DND-41 (cell line): ENCODE results near the gene BBC3.
A peak's percentile ranks its signal among the peaks of the same experiment; 100 is the strongest.

Experiments used
- ATAC-seq: fragments of 200-7000 bp; cut with Tn5 transposase; 3 replicates; pipeline ENCODE4 v1.9.1; 2021; ENCODE audit warnings: low read depth; ENCODE audit not compliant: insufficient read depth
- DNase-seq: peaks from one replicate; pipeline ENCODE4 v3.0.0-alpha.2; 2020
- H2AFZ ChIP-seq: 2 replicates; pipeline ENCODE4 v1.6.0; 2012; ENCODE audit warnings: low read depth, low read length
- H3K27ac ChIP-seq: 2 replicates; pipeline ENCODE4 v1.5.1; 2012; ENCODE audit warnings: low read length, inconsistent platforms
- H3K27me3 ChIP-seq: fragments of 200-600 bp; sonication (generic); 2 replicates; pipeline ENCODE4 v1.6.0; 2012; ENCODE audit warnings: low read length, mild to moderate bottlenecking, inconsistent platforms; ENCODE audit not compliant: insufficient read depth, poor library complexity
- H3K36me3 ChIP-seq: 2 replicates; pipeline ENCODE4 v1.5.1; 2012; ENCODE audit warnings: low read length, inconsistent platforms; ENCODE audit not compliant: insufficient read depth
- H3K4me1 ChIP-seq: 2 replicates; pipeline ENCODE4 v1.5.1; 2012; ENCODE audit warnings: mild to moderate bottlenecking, low read length; ENCODE audit not compliant: insufficient read depth
- H3K4me2 ChIP-seq: 2 replicates; pipeline ENCODE4 v1.6.0; 2012; ENCODE audit warnings: mild to moderate bottlenecking, moderate library complexity, low read length, inconsistent platforms; ENCODE audit not compliant: insufficient read depth
- H3K4me3 ChIP-seq, 2 experiments: fragments of 200-600 bp in 1 of 2; shearing (Covaris generic) in 1 of 2; 2 replicates each; pipeline ENCODE4 v1.5.1; 2012 to 2016; ENCODE audit warnings: inconsistent platforms in 2 of 2, low read length in 2 of 2, mild to moderate bottlenecking in 2 of 2, low read depth in 1 of 2, moderate library complexity in 1 of 2
- H3K79me2 ChIP-seq: 2 replicates; pipeline ENCODE4 v1.6.0; 2012; ENCODE audit warnings: low read length, inconsistent platforms; ENCODE audit not compliant: insufficient read depth
- H3K9ac ChIP-seq: 2 replicates; pipeline ENCODE4 v1.6.0; 2012; ENCODE audit warnings: low read depth, mild to moderate bottlenecking, inconsistent platforms, low read length, moderate library complexity
- H3K9me3 ChIP-seq: 2 replicates; pipeline ENCODE4 v1.5.1; 2012; ENCODE audit warnings: low read length, moderate library complexity, mild to moderate bottlenecking, inconsistent platforms; ENCODE audit not compliant: insufficient read depth, severe bottlenecking
- H4K20me1 ChIP-seq: 2 replicates; pipeline ENCODE4 v1.6.0; 2012; ENCODE audit warnings: low read length; ENCODE audit not compliant: insufficient read depth
- EZH2 ChIP-seq: IDR thresholded peaks from 3 replicates; pipeline ENCODE4 v1.6.1; 2012; ENCODE audit warnings: borderline replicate concordance, low read depth, mild to moderate bottlenecking, moderate library complexity, low read length, inconsistent platforms; ENCODE audit not compliant: severe bottlenecking
- TF ChIP-seq, protein P1 (sequence below): IDR thresholded peaks from 2 replicates; pipeline ENCODE4 v1.5.1; 2012; ENCODE audit warnings: borderline replicate concordance, low read length, moderate library complexity, mild to moderate bottlenecking; ENCODE audit not compliant: poor library complexity, severe bottlenecking; ENCODE audit errors: extremely low read depth

Gene BBC3

DNA sequence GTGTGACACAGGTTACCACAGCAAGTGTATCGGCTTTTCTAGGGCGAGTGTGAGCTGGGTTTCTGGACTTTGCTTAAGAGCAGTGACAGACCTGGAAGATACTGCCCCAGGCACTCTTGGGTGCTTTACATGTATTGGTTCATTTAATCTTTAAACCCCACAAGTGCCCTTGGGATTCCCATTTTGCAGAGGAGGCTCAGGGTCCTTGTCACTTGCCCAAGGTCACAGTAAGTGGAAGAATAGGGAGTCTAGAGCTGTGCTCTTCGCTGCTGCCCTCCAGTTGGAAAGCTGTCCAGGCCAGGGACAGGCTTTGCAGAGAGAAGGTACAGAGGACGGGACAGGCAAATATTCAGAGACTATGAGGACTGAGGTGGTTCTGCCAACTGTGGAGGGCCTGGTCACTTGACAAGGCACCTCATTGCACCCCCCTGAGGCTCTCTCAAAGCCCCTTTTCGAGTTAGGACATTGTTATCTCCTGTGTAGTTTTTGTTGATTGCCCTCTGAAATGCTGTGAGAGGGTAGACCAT lies 42.4 kb downstream of the BBC3 start:
- TF ChIP-seq, protein P1, sequence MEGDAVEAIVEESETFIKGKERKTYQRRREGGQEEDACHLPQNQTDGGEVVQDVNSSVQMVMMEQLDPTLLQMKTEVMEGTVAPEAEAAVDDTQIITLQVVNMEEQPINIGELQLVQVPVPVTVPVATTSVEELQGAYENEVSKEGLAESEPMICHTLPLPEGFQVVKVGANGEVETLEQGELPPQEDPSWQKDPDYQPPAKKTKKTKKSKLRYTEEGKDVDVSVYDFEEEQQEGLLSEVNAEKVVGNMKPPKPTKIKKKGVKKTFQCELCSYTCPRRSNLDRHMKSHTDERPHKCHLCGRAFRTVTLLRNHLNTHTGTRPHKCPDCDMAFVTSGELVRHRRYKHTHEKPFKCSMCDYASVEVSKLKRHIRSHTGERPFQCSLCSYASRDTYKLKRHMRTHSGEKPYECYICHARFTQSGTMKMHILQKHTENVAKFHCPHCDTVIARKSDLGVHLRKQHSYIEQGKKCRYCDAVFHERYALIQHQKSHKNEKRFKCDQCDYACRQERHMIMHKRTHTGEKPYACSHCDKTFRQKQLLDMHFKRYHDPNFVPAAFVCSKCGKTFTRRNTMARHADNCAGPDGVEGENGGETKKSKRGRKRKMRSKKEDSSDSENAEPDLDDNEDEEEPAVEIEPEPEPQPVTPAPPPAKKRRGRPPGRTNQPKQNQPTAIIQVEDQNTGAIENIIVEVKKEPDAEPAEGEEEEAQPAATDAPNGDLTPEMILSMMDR = no peak
- Histone ChIP-seq H3K27me3 (no peaks in the 10 kb centered on the region), H3K9ac (no peak overlapping the region), H3K4me1 (no peaks in the 10 kb centered on the region), H2AFZ (no peak overlapping the region), H3K36me3 (peaks cover 81% of the 10 kb centered on the region), H3K27ac (peak overlapping the region; percentile 50; the same call in 1 of the 2 replicates), H3K4me3 (no peak overlapping the region), H3K79me2 (peaks cover 63% of the 10 kb centered on the region), H3K4me2 (no peak overlapping the region), H4K20me1 (peaks cover 29% of the 10 kb centered on the region), H3K9me3 (no peaks in the 10 kb centered on the region)
- no peak for ATAC-seq
- DNase-seq = no peak

DNA sequence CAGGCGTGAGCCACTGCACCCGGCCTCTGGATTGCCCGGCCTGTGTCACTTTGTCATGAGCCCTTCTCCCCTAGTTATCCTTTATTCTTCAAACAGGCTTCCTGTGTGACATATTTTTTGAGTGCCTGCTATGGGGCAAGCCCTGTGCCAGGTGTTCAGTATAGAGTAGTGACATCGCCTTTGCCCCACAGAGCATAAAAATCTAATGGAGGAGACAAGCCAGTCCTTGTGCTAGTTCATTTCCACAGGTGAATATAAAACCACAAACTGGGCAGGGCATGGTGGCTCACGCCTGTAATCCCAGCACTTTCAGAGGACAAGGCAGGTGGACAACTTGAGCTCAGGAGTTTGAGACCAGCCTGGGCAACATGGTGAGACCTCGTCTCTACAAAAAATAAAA lies 43.2 kb downstream of the BBC3 start:
- peaks cover 32% of the 10 kb centered on the region for H4K20me1 ChIP-seq
- peaks cover 68% of the 10 kb centered on the region for H3K79me2 ChIP-seq
- no peak for TF ChIP-seq EZH2
- TF ChIP-seq, protein P1 = no peak
- no peak overlapping the region for H3K27ac ChIP-seq
- H3K4me1 ChIP-seq = no peaks in the 10 kb centered on the region
- H3K36me3 ChIP-seq = peaks cover 88% of the 10 kb centered on the region
- H2AFZ ChIP-seq = no peak overlapping the region
- no peak for DNase-seq
- H3K9ac ChIP-seq = no peak overlapping the region
- no peaks in the 10 kb centered on the region for H3K27me3 ChIP-seq
- no peaks in the 10 kb centered on the region for H3K9me3 ChIP-seq
- no peak overlapping the region for H3K4me3 ChIP-seq
- H3K4me2 ChIP-seq = no peak overlapping the region
- ATAC-seq = no peak

GRCh38 chr19:47187335-47187655 lies 43.7 kb downstream of the BBC3 start:
- Histone ChIP-seq H3K4me2 (no peak overlapping the region), H3K27me3 (no peaks in the 10 kb centered on the region), H3K9ac (no peak overlapping the region), H3K36me3 (peaks cover 88% of the 10 kb centered on the region), H3K79me2 (peaks cover 68% of the 10 kb centered on the region), H3K27ac (no peak overlapping the region), H3K4me3 (no peak overlapping the region), H4K20me1 (peaks cover 37% of the 10 kb centered on the region), H3K4me1 (no peaks in the 10 kb centered on the region), H3K9me3 (no peaks in the 10 kb centered on the region), H2AFZ (no peak overlapping the region)
- no peak for DNase-seq
- no peak for TF ChIP-seq EZH2
- TF ChIP-seq, protein P1 = no peak
- no peak for ATAC-seq
